ENCODE data around the gene ZNF579. TPM values are rescaled to one million over a fixed set of nuclear protein-coding genes. Genes with fewer than 3 reads are reported as not detected.

The ZNF579 gene
- total and polyA plus RNA-seq, 2 of the 13 experiments (the other 11 are each of a cell fraction or from before 2014, with no cell fraction given), result 2.1 to 2.9 TPM

DNA sequence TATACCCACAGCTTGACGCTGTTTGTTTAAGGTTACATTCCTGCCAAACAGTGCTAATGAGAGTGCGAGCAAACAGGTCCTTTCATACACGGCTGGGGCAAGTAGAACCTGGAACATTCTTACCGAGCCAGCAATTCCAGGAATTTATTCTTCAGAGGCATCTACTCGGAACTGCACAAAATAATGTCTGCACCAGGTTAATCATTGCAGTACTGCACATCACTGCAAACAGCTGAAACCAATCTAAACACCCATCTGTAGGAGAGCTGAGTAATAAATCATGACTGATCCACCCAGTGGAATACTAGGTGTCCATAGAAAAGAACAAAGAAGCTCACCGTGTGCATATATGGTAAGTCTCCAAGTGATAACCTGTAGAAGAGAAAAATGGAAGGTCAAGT is 1.2 kb upstream of the ZNF579 start (continued):
- TF ChIP-seq SOX13 (IDR thresholded peaks at IDR 0.05), result no peak
- peak in 1 of 2 experiments; percentile 52; a peak in 1 of 4 replicates for TF ChIP-seq SOX13 (CRISPR knock-in tag; conservative IDR thresholded peaks at IDR 0.05 in 1 of 2, IDR thresholded peaks at IDR 0.05 in 1 of 2)

DNA sequence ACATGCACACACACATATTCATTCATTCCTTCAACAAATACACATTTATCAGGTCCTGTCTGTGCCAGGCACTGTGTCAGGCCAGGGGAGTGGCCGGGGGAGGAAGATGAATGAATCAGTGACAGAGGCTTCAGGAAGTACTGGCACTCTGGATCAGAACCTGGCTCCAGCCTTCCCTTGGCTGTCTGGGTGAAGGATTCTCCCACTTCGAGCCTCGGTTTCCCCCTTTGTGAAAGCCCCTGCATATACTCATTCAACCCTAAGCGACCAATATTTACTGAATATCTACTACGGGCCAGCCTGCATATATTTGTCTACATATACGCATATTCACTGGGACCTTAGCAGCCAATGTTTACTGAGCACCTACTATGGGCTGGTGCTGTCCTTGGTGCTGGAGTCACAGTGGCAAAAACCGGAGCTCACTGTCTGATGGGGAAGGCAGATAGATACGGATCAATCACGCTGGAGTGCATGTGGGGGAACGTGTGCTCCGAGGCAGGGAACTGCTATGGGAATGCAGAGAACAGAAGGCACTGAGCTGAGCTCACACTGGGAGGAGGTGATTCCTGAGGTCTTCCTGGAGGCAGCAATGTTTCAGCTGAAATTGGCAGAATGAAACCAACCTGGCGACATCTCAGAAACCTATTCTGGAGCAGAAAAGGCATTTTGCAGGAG is 636 bp upstream of the ZNF579 start:
- intact Hi-C loops (cut with micrococcal nuclease; ENCODE audit: unreplicated experiment), result loop anchor here (2.0 to 10.0 kb wide), 4 partner anchors 18 to 66 kb away; partner anchors contain the start of gene FIZ1
- no peak overlapping the region for H2AFZ ChIP-seq (ENCODE audit: low read length)
- no peaks in the 10 kb centered on the region for H3K9me3 ChIP-seq (ENCODE audit: low read length)
- peak; percentile 20 for DNase-seq (ENCODE audit: low spot score)
- H3K36me3 ChIP-seq (replicated peaks in 1 of 2; ENCODE audit: control insufficient read depth in 1 of 2, insufficient read depth in 2 of 2, low read length in 2 of 2), result 0 out of 5 replicates have a peak, but pooled peaks cover 0 to 8% of the 10 kb centered on the region in 2 experiments
- ATAC-seq, result peak; percentile 18
- in situ Hi-C loops (cut with HindIII; ENCODE audit: extremely low pct_ligation_motif_present, low pct_unique_long_range_greater_than_20kb), result no loop called here
- H3K4me2 ChIP-seq (ENCODE audit: low read depth, low read length), result peak overlapping the region; percentile 93
- H3K79me2 ChIP-seq (ENCODE audit: insufficient read depth, low read length), result peaks cover 9% of the 10 kb centered on the region
- BruUV-seq (replicated peaks), result no TSS peak
- H4K20me1 ChIP-seq (ENCODE audit: insufficient read depth, low read length), result no peaks in the 10 kb centered on the region
- FAIRE-seq, result peak; percentile 30
- H3K4me1 ChIP-seq (ENCODE audit: insufficient read depth, low read length), result peaks cover 43% of the 10 kb centered on the region
- POLR2A ChIA-PET, result interaction anchor here (1.0 to 2.6 kb wide), 7 partner anchors 18 to 120 kb away, joined by 3 to 45 read pairs (median 4); partner anchors contain the start of genes FIZ1, ISOC2, ZNF524 and ZNF628
- H3K9ac ChIP-seq (ENCODE audit: insufficient read depth, low read depth, low read length), result peak overlapping the region; percentile 85
- peak overlapping the region; percentile 79 for H3K27ac ChIP-seq (ENCODE audit: extremely low read length, insufficient read depth, low read length)
- no peaks in the 10 kb centered on the region; a peak in 1 of 5 replicates for H3K27me3 ChIP-seq (ENCODE audit: control insufficient read depth in 1 of 2, insufficient read depth in 2 of 2, low read length in 2 of 2)
- peak overlapping the region; percentile 88 to 97 (median 95); a peak in 5 of 6 replicates for H3K4me3 ChIP-seq (replicated peaks in 1 of 3; ENCODE audit: insufficient read depth in 1 of 3, low read depth in 2 of 3, low read length in 3 of 3)
- CTCF ChIA-PET (ENCODE audit: low intra/inter-chr PET ratio, low total read pairs), result interaction anchor here (1.1 kb wide), 1 partner anchor 64 kb away, joined by 3 read pairs; no protein-coding TSS in a partner anchor
- WGBS (ENCODE audit: low lambda C conversion rate), result 0% methylated on average over 7 of the region's 12 CpGs
- TF ChIP-seq SKIL (CRISPR knock-in tag; IDR thresholded peaks at IDR 0.05; ENCODE audit: borderline replicate concordance) (peak; percentile 50), ZNF709 (CRISPR knock-in tag; IDR thresholded peaks at IDR 0.05) (peak; percentile 70), HBP1 (CRISPR knock-in tag; IDR thresholded peaks at IDR 0.05; ENCODE audit: low read depth) (peak; percentile 88; the same call in 1 of the 2 replicates), NFKB2 (CRISPR knock-in tag; IDR thresholded peaks at IDR 0.05; ENCODE audit: borderline replicate concordance) (0 out of 2 replicates have a peak, but pooled peaks have one; percentile 63), ZNF781 (CRISPR knock-in tag; IDR thresholded peaks at IDR 0.05; ENCODE audit: borderline replicate concordance, not compliant biosample characterization) (peak; percentile 48), KMT2A (CRISPR knock-in tag; IDR thresholded peaks at IDR 0.05) (peak; percentile 9; the same call in 1 of the 2 replicates), DNMT3B (CRISPR knock-in tag; conservative IDR thresholded peaks at IDR 0.05) (0 out of 2 replicates have a peak, but pooled peaks have one; percentile 8), ZEB1 (IDR thresholded peaks at IDR 0.05; ENCODE audit: insufficient replicate concordance, low read depth) (no peak), ZNF589 (CRISPR knock-in tag; conservative IDR thresholded peaks at IDR 0.05) (peak; percentile 85; the same call in 1 of the 2 replicates)
- TF ChIP-seq, protein P1, sequence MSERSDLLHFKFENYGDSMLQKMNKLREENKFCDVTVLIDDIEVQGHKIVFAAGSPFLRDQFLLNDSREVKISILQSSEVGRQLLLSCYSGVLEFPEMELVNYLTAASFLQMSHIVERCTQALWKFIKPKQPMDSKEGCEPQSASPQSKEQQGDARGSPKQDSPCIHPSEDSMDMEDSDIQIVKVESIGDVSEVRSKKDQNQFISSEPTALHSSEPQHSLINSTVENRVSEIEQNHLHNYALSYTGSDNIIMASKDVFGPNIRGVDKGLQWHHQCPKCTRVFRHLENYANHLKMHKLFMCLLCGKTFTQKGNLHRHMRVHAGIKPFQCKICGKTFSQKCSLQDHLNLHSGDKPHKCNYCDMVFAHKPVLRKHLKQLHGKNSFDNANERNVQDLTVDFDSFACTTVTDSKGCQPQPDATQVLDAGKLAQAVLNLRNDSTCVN (CRISPR knock-in tag; IDR thresholded peaks at IDR 0.05; ENCODE audit: borderline replicate concordance), result peak; percentile 74
- TF ChIP-seq, protein P2, sequence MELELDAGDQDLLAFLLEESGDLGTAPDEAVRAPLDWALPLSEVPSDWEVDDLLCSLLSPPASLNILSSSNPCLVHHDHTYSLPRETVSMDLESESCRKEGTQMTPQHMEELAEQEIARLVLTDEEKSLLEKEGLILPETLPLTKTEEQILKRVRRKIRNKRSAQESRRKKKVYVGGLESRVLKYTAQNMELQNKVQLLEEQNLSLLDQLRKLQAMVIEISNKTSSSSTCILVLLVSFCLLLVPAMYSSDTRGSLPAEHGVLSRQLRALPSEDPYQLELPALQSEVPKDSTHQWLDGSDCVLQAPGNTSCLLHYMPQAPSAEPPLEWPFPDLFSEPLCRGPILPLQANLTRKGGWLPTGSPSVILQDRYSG (CRISPR knock-in tag; IDR thresholded peaks at IDR 0.05), result no peak
